Fibroblast of mammary gland (primary cell): ENCODE results near the gene P2RX3.

Experiments
- DNase-seq: peaks from one replicate; pipeline ENCODE4 v3.0.0-alpha.2; 2010; ENCODE audit warnings: low read depth
- H3K4me3 ChIP-seq: 2 replicates; pipeline ENCODE4 v1.5.1; 2011; ENCODE audit warnings: low read depth, mild to moderate bottlenecking, low read length, moderate library complexity; ENCODE audit not compliant: control insufficient read depth
- CTCF ChIP-seq: conservative IDR thresholded peaks from 2 replicates; pipeline ENCODE4 v1.5.1; 2011; ENCODE audit warnings: low read depth, low read length, inconsistent platforms; ENCODE audit not compliant: control insufficient read depth, insufficient read depth

P2RX3 gene

GRCh38 chr11:57376095-57377090 is 38.2 kb downstream of the P2RX3 start:
- DNase-seq: no peak
- no peak overlapping the region for H3K4me3 ChIP-seq
- TF ChIP-seq CTCF: no peak

GRCh38 chr11:57377107-57377506 is 39.0 kb downstream of the P2RX3 start:
- no peak for TF ChIP-seq CTCF
- H3K4me3 ChIP-seq: no peak overlapping the region
- DNase-seq: peak; percentile 29

GRCh38 chr11:57378186-57378585 is 40.0 kb downstream of the P2RX3 start:
- DNase-seq: peak; percentile 5
- H3K4me3 ChIP-seq: no peak overlapping the region
- no peak for TF ChIP-seq CTCF

- peak; percentile 26 for DNase-seq
- TF ChIP-seq CTCF: no peak
- no peak overlapping the region for H3K4me3 ChIP-seq
Observed at GRCh38 chr11:57379732-57380131, 41.6 kb downstream of the P2RX3 start.

GRCh38 chr11:57380975-57381374 is 42.8 kb downstream of the P2RX3 start, which contains the start of gene PRG3:
TSS of gene PRG3 (minus strand) at chr11:57381150. CDS start at chr11:57380708, 442 bp downstream.
- no peak for TF ChIP-seq CTCF
- no peak within 1 kb of the TSS for H3K4me3 ChIP-seq
- no peak for DNase-seq

- no peak for TF ChIP-seq CTCF
- H3K4me3 ChIP-seq: no peak overlapping the region
- no peak for DNase-seq
Observed at GRCh38 chr11:57386178-57386940, 48.2 kb downstream of the P2RX3 start.
